Gastroesophageal sphincter (tissue), 4 donors: Measurements from ENCODE around the gene MRPL52. TPM values are rescaled to one million over a fixed set of nuclear protein-coding genes. Genes with fewer than 3 reads are reported as not detected.

Experiments
- ATAC-seq: fragments of 150-250 bp; one replicate; pipeline ENCODE4 v1.9.1; 2016; ENCODE audit warnings: mild to moderate bottlenecking, moderate library complexity
- H3K27ac ChIP-seq, 4 donors: fragments of 200-600 bp; sonication (generic) in 3 of 4; 1 replicate in 3 of 4; 2 replicates in 1 of 4; pipeline ENCODE4 v1.5.1; 2016 to 2019
- H3K27me3 ChIP-seq: fragments of 200-600 bp; sonication (generic); one replicate; pipeline ENCODE4 v1.5.1; 2019
- H3K36me3 ChIP-seq, 2 donors: fragments of 200-600 bp; sonication (generic); one replicate each; pipeline ENCODE4 v1.5.1; 2019; ENCODE audit warnings: control low read depth in 1 of 2
- H3K4me1 ChIP-seq, 3 donors: fragments of 200-600 bp; sonication (generic); 1 replicate in 2 of 3; 2 replicates in 1 of 3; pipeline ENCODE4 v1.5.1; 2016 to 2019; ENCODE audit warnings: control low read depth in 2 of 3
- H3K4me3 ChIP-seq, 2 donors: fragments of 200-600 bp; sonication (generic); one replicate each; pipeline ENCODE4 v1.5.1; 2019; ENCODE audit warnings: mild to moderate bottlenecking in 1 of 2, moderate library complexity in 1 of 2
- H3K9me3 ChIP-seq, 3 donors: fragments of 200-600 bp; sonication (generic); one replicate each; pipeline ENCODE4 v1.5.1; 2017 to 2019; ENCODE audit warnings: control low read depth in 2 of 3
- EP300 ChIP-seq: sonication (generic); formaldehyde crosslinking; IDR thresholded peaks from one replicate; pipeline ENCODE4 v1.6.1; 2017; ENCODE audit warnings: antibody characterized with exemption, mild to moderate bottlenecking
- POLR2A ChIP-seq, 2 donors: fragments of 450-650 bp; IDR thresholded peaks; one replicate each; pipeline ENCODE4 v1.6.1; 2017; ENCODE audit warnings: antibody characterized with exemption in 2 of 2, mild to moderate bottlenecking in 2 of 2, moderate library complexity in 1 of 2
- POLR2AphosphoS5 ChIP-seq: sonication (generic); formaldehyde crosslinking; IDR thresholded peaks from one replicate; pipeline ENCODE4 v1.6.1; 2017; ENCODE audit warnings: antibody characterized with exemption
- WGBS, 2 donors: methylation state at CpG; one replicate each; pipeline ENCODE4 v1.1.5; 2018; ENCODE audit warnings: low coverage in 1 of 2; 5-methylcytosine and 5-hydroxymethylcytosine counted together
- total RNA-seq, 4 donors: library from RNA; depleted of rRNA; stranded (reverse); fragments of >200 nt; gene quantifications; one replicate each; pipeline ENCODE4 v1.1.0, GENCODE V29; 2016
- TF ChIP-seq, protein P1 (sequence below), 4 experiments: fragments of 200-600 bp in 2 of 4; fragments of 450-650 bp in 2 of 4; sonication (generic) in 1 of 4; IDR thresholded peaks; one replicate each; pipeline ENCODE4 v1.5.1; 2017 to 2019; ENCODE audit warnings: antibody characterized with exemption in 4 of 4, mild to moderate bottlenecking in 2 of 4, moderate library complexity in 2 of 4

The MRPL52 gene
- total RNA-seq, 4 donors from 2014 or later, result 24.4 to 65.0 (median 35.0) TPM

DNA sequence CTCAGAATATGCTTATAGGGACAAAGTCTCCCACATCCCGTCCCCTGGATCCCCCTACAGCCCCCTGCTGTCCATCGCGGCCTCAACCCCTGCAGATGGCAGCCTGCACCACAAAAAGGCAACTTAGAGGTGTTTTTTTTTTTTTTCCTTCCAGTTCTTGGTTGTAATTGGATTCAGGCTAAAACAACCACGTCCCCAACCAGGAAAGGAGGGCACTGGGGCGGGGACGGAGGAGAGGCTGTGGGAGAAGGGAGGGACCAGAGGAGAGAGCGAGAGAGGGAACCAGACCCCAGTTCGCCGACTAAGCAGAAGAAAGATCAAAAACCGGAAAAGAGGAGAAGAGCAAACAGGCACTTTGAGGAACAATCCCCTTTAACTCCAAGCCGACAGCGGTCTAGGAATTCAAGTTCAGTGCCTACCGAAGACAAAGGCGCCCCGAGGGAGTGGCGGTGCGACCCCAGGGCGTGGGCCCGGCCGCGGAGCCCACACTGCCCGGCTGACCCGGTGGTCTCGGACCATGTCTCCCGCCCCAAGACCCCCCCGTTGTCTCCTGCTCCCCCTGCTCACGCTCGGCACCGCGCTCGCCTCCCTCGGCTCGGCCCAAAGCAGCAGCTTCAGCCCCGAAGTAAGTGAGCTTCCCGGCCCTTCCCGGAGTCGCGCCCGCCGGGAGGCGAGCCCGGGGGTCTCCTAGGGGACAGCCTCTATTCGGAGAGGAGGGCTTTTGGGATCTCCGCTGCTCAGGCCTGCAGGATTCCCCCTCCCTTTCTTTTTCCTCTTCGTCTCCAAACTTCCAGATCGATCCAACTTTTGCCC lies 6.8 kb downstream of the MRPL52 start, which contains the start of gene MMP14:
Gene MMP14, plus strand, starts transcription at position 285 of the 813 bp plus-strand sequence. Its CDS starts 233 bp downstream, at position 518.
- no peaks in the 10 kb centered on the region for H3K9me3 ChIP-seq
- TF ChIP-seq EP300 (no peak), POLR2AphosphoS5 (peak; percentile 89), POLR2A (IDR thresholded peaks at IDR 0.05) (peak; percentile 58 to 73)
- TF ChIP-seq, protein P1, sequence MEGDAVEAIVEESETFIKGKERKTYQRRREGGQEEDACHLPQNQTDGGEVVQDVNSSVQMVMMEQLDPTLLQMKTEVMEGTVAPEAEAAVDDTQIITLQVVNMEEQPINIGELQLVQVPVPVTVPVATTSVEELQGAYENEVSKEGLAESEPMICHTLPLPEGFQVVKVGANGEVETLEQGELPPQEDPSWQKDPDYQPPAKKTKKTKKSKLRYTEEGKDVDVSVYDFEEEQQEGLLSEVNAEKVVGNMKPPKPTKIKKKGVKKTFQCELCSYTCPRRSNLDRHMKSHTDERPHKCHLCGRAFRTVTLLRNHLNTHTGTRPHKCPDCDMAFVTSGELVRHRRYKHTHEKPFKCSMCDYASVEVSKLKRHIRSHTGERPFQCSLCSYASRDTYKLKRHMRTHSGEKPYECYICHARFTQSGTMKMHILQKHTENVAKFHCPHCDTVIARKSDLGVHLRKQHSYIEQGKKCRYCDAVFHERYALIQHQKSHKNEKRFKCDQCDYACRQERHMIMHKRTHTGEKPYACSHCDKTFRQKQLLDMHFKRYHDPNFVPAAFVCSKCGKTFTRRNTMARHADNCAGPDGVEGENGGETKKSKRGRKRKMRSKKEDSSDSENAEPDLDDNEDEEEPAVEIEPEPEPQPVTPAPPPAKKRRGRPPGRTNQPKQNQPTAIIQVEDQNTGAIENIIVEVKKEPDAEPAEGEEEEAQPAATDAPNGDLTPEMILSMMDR (IDR thresholded peaks at IDR 0.05), result peak in 3 of 4 experiments; percentile 36 to 71 (median 43)
- H3K4me3 ChIP-seq, result peak within 1 kb of the TSS; percentile 92 to 96
- H3K27me3 ChIP-seq, result no peaks in the 10 kb centered on the region
- H3K27ac ChIP-seq, result peak within 1 kb of the TSS; percentile 96 to 99 (median 98)
- ATAC-seq, result peak; percentile 75
- WGBS, 2 donors, result 0 to 2% methylated on average over 14 to 27 of the region's 46 CpGs
- peaks cover 0 to 48% (median 16%) of the 10 kb centered on the region in 3 donors for H3K4me1 ChIP-seq
- peaks cover 0 to 31% of the 10 kb centered on the region in 2 donors for H3K36me3 ChIP-seq

DNA sequence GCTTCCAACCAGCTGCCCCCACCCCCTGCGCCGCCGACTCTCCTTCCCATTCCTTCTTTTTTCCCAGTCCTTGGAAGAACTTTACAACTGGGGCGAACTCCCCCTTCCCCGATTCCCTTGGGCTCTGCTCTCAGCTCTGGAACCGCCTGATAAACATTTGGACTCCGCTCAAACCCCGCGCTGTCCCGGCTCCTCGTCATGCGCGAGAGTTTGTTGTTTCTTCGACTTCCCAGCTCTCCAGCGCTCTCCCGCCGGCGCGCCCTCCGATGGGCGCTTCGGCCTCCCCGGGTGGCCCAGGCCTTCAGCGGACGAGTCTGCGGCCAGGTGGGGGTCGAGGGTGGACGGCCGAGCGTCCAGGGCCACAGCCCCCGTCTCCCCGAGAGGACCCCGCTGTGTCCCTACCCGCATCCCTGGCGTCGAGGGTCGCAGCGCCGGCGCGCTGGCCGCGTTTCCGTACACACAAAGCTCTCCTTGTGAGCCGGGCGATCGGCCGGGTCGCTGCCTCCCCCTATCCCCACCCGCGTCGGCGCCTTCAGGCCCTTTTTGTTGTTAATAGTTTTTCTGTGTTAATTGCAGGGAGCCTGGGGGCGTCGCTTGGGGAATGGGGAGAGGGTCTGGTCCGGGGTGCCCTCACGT lies 7.5 kb downstream of the MRPL52 start:
- TF ChIP-seq POLR2A (IDR thresholded peaks at IDR 0.05) (peak; percentile 40 to 41), EP300 (no peak), POLR2AphosphoS5 (peak; percentile 41)
- TF ChIP-seq, protein P1 (IDR thresholded peaks at IDR 0.05), result peak in 1 of 4 experiments; percentile 8
- Histone ChIP-seq H3K4me3 (peak overlapping the region; percentile 92 to 96), H3K27me3 (no peaks in the 10 kb centered on the region), H3K9me3 (no peaks in the 10 kb centered on the region), H3K4me1 (peaks cover 0 to 53% (median 16%) of the 10 kb centered on the region in 3 donors), H3K27ac (peak overlapping the region; percentile 96 to 99 (median 98)), H3K36me3 (peaks cover 0 to 38% of the 10 kb centered on the region in 2 donors)
- 0 to 1% methylated on average over 11 to 14 of the region's 57 CpGs for WGBS, 2 donors
- peak; percentile 35 for ATAC-seq

DNA sequence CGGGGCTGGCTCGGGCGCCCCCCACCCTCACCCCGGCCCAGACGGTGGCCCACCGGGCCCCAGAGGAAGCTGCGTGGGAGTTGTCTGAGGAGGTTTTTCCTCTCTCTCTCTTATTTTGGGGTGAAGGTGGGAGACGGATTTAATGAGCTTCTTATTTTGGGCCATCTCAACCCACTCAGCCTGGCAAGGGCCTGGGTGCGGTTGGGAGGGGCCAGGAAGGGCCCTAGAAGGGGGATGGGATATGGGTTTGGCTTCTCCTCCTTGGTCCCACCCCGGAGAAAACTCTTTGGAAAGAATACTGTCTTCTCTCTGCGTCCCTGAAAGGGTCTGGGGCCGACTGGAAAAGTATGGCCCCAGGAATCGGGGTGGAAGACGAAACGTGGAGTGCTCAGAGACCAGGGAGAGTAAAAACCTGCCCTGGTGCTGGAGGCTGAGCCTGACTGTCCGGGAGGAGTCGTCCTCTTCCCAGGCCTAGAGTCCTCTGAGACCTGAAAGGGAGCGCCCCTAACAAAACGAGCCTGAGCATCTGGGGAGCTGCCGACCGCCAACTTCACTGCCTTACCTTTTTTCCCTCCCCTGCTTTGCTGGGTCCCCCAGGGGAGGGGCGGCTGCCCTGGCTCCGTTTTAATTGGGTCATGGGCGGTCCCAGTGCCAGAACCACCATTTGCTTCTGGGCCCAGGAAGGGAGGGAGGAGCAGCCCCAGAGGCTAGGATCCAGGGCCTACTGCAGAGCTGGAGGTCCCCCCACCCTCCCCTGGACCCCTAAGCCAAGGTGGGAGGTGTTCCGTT lies 8.3 kb downstream of the MRPL52 start:
- 8 to 29% methylated on average over 2 to 9 of the region's 25 CpGs for WGBS, 2 donors

DNA sequence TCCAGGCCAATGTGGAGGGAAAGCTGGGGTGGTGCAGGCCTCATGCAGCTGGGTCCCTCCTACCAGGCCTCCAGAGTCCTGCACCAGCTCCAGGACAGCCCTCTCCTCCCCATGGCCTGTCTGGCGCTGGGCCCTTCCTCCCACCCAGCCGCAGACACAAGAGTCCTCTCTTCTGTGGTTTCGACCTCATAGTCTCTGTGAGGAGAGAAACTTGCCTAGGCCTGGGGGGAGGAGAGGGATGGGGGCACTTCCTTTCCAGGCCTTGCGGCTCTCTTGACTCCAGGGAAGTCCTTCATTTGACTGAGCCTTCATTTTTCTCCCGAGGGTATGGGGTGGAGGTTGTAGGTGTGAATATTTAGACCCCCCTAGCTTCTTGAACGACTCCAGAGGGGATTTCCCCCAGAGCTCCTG lies 8.9 kb downstream of the MRPL52 start:
- TF ChIP-seq POLR2AphosphoS5 (no peak), EP300 (no peak), POLR2A (IDR thresholded peaks at IDR 0.05) (no peak)
- TF ChIP-seq, protein P1 (IDR thresholded peaks at IDR 0.05), result no peak
- Histone ChIP-seq H3K36me3 (peaks cover 0 to 47% of the 10 kb centered on the region in 2 donors), H3K27me3 (no peaks in the 10 kb centered on the region), H3K27ac (peak overlapping the region; percentile 96 to 99 (median 98)), H3K9me3 (no peaks in the 10 kb centered on the region), H3K4me3 (peak overlapping the region; percentile 92 to 96), H3K4me1 (peaks cover 0 to 68% (median 16%) of the 10 kb centered on the region in 3 donors)
- WGBS, 2 donors, result 0 to 13% methylated on average over 1 to 3 of the region's 6 CpGs
- peak; percentile 18 for ATAC-seq

More for the DNA sequence above, 8.3 kb downstream of the MRPL52 start:
- H3K4me1 ChIP-seq, result peaks cover 0 to 61% (median 16%) of the 10 kb centered on the region in 3 donors
- H3K27ac ChIP-seq, result peak overlapping the region; percentile 96 to 99 (median 98)
- TF ChIP-seq POLR2A (IDR thresholded peaks at IDR 0.05) (peak; percentile 36 to 60), EP300 (no peak), POLR2AphosphoS5 (peak; percentile 66)
- TF ChIP-seq, protein P1 (IDR thresholded peaks at IDR 0.05), result peak in 1 of 4 experiments; percentile 21
- H3K4me3 ChIP-seq, result peak overlapping the region; percentile 92 to 96
- H3K36me3 ChIP-seq, result peaks cover 0 to 45% of the 10 kb centered on the region in 2 donors
- no peaks in the 10 kb centered on the region for H3K9me3 ChIP-seq
- peak; percentile 78 for ATAC-seq
- H3K27me3 ChIP-seq, result no peaks in the 10 kb centered on the region
